Endothelial cell of umbilical vein (primary cell): ENCODE measurements around the gene KIF25. TPM values are rescaled to one million over a fixed set of nuclear protein-coding genes. Genes with fewer than 3 reads are reported as not detected.

ENCODE experiments used
- BruUV-seq: library from RNA; stranded (reverse); fragments of 400-500 nt; replicated peaks from 2 replicates; lab custom pipeline; 2021; lab: Mats Ljungman, UMichigan
- CTCF ChIA-PET: fragments of 300-600, 350-600 bp; sonication (Branson Sonifier 250); formaldehyde crosslinking; loops from one replicate; lab custom pipeline; 2021; ENCODE audit warnings: antibody characterized with exemption, inconsistent platforms; lab: Charles Lee
- POLR2A ChIA-PET: fragments of 300-600, 350-600 bp; sonication (Branson Sonifier 250); formaldehyde crosslinking; loops from one replicate; lab custom pipeline; 2021; ENCODE audit warnings: antibody characterized with exemption, inconsistent platforms; lab: Charles Lee
- DNase-seq: peaks from one replicate; pipeline ENCODE4 v3.0.0-alpha.2; 2011; ENCODE audit warnings: low read depth, low spot score
- FAIRE-seq: peaks from 2 replicates; lab custom pipeline; 2011; peaks lifted over from hg19 to GRCh38; lab: Jason Lieb, UNC
- H2AFZ ChIP-seq: 2 replicates; pipeline ENCODE4 v1.6.0; 2012; ENCODE audit warnings: low read depth, low read length, control low read depth, inconsistent platforms
- H3K27ac ChIP-seq: 2 replicates; pipeline ENCODE4 v1.5.1; 2011; ENCODE audit warnings: low read depth, mild to moderate bottlenecking, control low read depth, low read length, moderate library complexity; ENCODE audit not compliant: insufficient read depth
- H3K27me3 ChIP-seq, 2 experiments: 2 replicates each; pipeline versions ENCODE4 v1.6.0 to v1.6.1; 2011; ENCODE audit warnings: low read length in 2 of 2, mixed read lengths in 1 of 2; ENCODE audit not compliant: control insufficient read depth in 2 of 2, insufficient read depth in 2 of 2
- H3K36me3 ChIP-seq, 2 experiments: 2 replicates in 1 of 2; 3 replicates in 1 of 2; pipeline ENCODE4 v1.5.1; 2011; ENCODE audit warnings: low read length in 2 of 2, mild to moderate bottlenecking in 1 of 2, moderate library complexity in 1 of 2; ENCODE audit not compliant: control insufficient read depth in 2 of 2, insufficient read depth in 2 of 2; ENCODE audit errors: extremely low read depth in 1 of 2
- H3K4me1 ChIP-seq: 3 replicates; pipeline ENCODE4 v1.5.1; 2011; ENCODE audit warnings: mild to moderate bottlenecking, low read length; ENCODE audit not compliant: control insufficient read depth, insufficient read depth; ENCODE audit errors: extremely low read depth
- H3K4me2 ChIP-seq: 2 replicates; pipeline ENCODE4 v1.6.1; 2011; ENCODE audit warnings: low read length, control low read depth, mixed read lengths; ENCODE audit not compliant: insufficient read depth
- H3K4me3 ChIP-seq, 3 experiments: fragments of 200-600 bp in 1 of 3; sonication (generic), shearing (Covaris generic) in 1 of 3; replicated peaks in 1 of 3; 2 replicates each; pipeline ENCODE4 v1.5.1; 2011 to 2016; ENCODE audit warnings: control low read depth in 3 of 3, low read length in 3 of 3, mild to moderate bottlenecking in 2 of 3, inconsistent platforms in 1 of 3, low read depth in 1 of 3, moderate library complexity in 1 of 3; ENCODE audit not compliant: insufficient read depth in 1 of 3
- H3K79me2 ChIP-seq: 2 replicates; pipeline ENCODE4 v1.6.0; 2012; ENCODE audit warnings: low read length, inconsistent platforms; ENCODE audit not compliant: control insufficient read depth, insufficient read depth
- H3K9ac ChIP-seq: replicated peaks from 2 replicates; pipeline ENCODE3; 2011; ENCODE audit warnings: low read length, control low read depth; ENCODE audit not compliant: insufficient read depth; ENCODE audit errors: extremely low read depth
- H3K9me1 ChIP-seq: replicated peaks from 3 replicates; pipeline ENCODE4 v1.6.0; 2011; ENCODE audit warnings: mild to moderate bottlenecking, low read length; ENCODE audit not compliant: control insufficient read depth, insufficient read depth; ENCODE audit errors: extremely low read depth
- H3K9me3 ChIP-seq: replicated peaks from 2 replicates; pipeline ENCODE4 v1.5.1; 2012; ENCODE audit warnings: low read length, inconsistent platforms; ENCODE audit not compliant: control insufficient read depth, insufficient read depth
- H4K20me1 ChIP-seq: replicated peaks from 2 replicates; pipeline ENCODE3; 2011; ENCODE audit warnings: mild to moderate bottlenecking, low read length; ENCODE audit not compliant: control insufficient read depth, insufficient read depth; ENCODE audit errors: extremely low read depth
- EZH2 ChIP-seq: IDR thresholded peaks from 2 replicates; pipeline ENCODE4 v1.6.1; 2012; ENCODE audit warnings: borderline replicate concordance, low read depth, mild to moderate bottlenecking, moderate library complexity, low read length, inconsistent platforms; ENCODE audit not compliant: severe bottlenecking
- FOS ChIP-seq: IDR thresholded peaks from 2 replicates; pipeline ENCODE4 v1.6.1; 2011; ENCODE audit warnings: mild to moderate bottlenecking, low read length, moderate library complexity, borderline replicate concordance; ENCODE audit not compliant: insufficient read depth
- GATA2 ChIP-seq: IDR thresholded peaks from 2 replicates; pipeline ENCODE4 v1.7.0; 2011; ENCODE audit warnings: low read depth, mild to moderate bottlenecking, moderate library complexity, mixed read lengths, low read length; ENCODE audit not compliant: insufficient read length, insufficient read depth
- JUN ChIP-seq: IDR thresholded peaks from 2 replicates; pipeline ENCODE4 v1.6.1; 2011; ENCODE audit warnings: borderline replicate concordance, low read depth; ENCODE audit not compliant: insufficient read length, insufficient read depth
- MYC ChIP-seq: IDR thresholded peaks from one replicate; pipeline ENCODE4 v1.6.1; 2011; ENCODE audit warnings: mild to moderate bottlenecking, low read depth, low read length
- POLR2A ChIP-seq: IDR thresholded peaks from 2 replicates; pipeline ENCODE4 v1.6.1; 2012; ENCODE audit warnings: low read depth, mild to moderate bottlenecking, control low read depth, low read length
- POLR2AphosphoS5 ChIP-seq: IDR thresholded peaks from 2 replicates; pipeline ENCODE4 v1.6.1; 2012; ENCODE audit warnings: low read depth, mild to moderate bottlenecking, control low read depth, low read length, moderate library complexity; ENCODE audit not compliant: insufficient read depth
- dilution Hi-C: fragments of 300-500 bp; cut with MboI; formaldehyde crosslinking; loops from one replicate; pipeline ENCODE4 v1.15.0; 2019; ENCODE audit warnings: low sequenced_read_pairs; ENCODE audit not compliant: extremely low pct_ligation_motif_present
- intact Hi-C: fragments of 100-400 bp; cut with micrococcal nuclease; formaldehyde crosslinking; loops from one replicate; pipeline ENCODE4 v1.10.0; 2022
- polyA plus RNA-seq, 4 experiments: library from polyadenylated mRNA; depleted of rRNA in 3 of 4; stranded (reverse) in 3 of 4; unstranded in 1 of 4; fragments of >200 nt; gene quantifications; 2 replicates each; pipeline versions ENCODE4 v1.2.1 to v1.2.3, GENCODE V29; 2011 to 2012; ENCODE audit warnings: missing spikeins in 1 of 4
- total RNA-seq: library from RNA; stranded (reverse); gene quantifications from 2 replicates; pipeline ENCODE4 v1.2.3, GENCODE V29; 2021
- TF ChIP-seq, protein P1 (sequence below), 2 donors: IDR thresholded peaks; 1 replicate in 1 of 2; 2 replicates in 1 of 2; pipeline ENCODE4 v1.5.1; 2011; ENCODE audit warnings: low read length in 2 of 2, mild to moderate bottlenecking in 2 of 2, moderate library complexity in 2 of 2, control low read depth in 1 of 2, inconsistent platforms in 1 of 2, low read depth in 1 of 2; ENCODE audit not compliant: insufficient read depth in 1 of 2; ENCODE audit errors: extremely low read depth in 1 of 2
- TF ChIP-seq, protein P2 (sequence below): IDR thresholded peaks from 2 replicates; pipeline ENCODE4 v1.6.1; 2011; ENCODE audit not compliant: insufficient read depth, insufficient read length

Gene KIF25
- total and polyA plus RNA-seq, 2 donors (not counting 3 experiments of a cell fraction or from before 2014, with no cell fraction given), result not detected

DNA sequence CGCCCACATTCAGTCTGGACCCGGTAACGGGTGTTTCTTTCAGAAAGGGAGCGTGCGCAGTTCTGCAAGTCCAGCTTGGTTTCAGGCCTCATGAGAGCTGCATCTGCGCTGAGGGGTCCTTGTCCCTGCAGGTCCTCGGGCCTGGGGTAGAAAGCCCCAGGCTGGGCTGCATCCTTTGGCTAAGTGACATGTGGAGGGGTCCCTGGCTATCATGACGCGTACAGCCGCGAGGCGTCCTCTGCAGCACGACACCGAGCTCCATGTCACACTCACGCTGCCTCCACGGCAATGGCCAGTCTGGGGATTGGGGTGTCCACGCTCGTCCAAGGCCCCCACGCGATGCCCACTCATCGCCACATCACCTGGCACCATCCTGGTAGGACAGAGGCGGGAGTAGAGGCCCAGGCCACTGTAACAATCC is 1.7 kb upstream of the KIF25 start:
- Histone ChIP-seq H3K36me3 (no peaks in the 10 kb centered on the region), H3K4me2 (no peak overlapping the region), H3K27ac (no peak overlapping the region), H3K4me1 (peaks cover 13% of the 10 kb centered on the region), H3K4me3 (no peak overlapping the region), H4K20me1 (no peaks in the 10 kb centered on the region), H3K79me2 (no peaks in the 10 kb centered on the region), H3K9me1 (no peaks in the 10 kb centered on the region), H3K9me3 (no peaks in the 10 kb centered on the region), H2AFZ (no peak overlapping the region), H3K27me3 (no peaks in the 10 kb centered on the region), H3K9ac (no peak overlapping the region)
- intact Hi-C loops (no loop called here), dilution Hi-C loops (no loop called here)
- POLR2A ChIA-PET, result no interaction called here
- FAIRE-seq, result no peak
- BruUV-seq, result no TSS peak
- TF ChIP-seq FOS, result no peak
- TF ChIP-seq POLR2A, result no peak
- no peak for TF ChIP-seq EZH2
- TF ChIP-seq, protein P1, sequence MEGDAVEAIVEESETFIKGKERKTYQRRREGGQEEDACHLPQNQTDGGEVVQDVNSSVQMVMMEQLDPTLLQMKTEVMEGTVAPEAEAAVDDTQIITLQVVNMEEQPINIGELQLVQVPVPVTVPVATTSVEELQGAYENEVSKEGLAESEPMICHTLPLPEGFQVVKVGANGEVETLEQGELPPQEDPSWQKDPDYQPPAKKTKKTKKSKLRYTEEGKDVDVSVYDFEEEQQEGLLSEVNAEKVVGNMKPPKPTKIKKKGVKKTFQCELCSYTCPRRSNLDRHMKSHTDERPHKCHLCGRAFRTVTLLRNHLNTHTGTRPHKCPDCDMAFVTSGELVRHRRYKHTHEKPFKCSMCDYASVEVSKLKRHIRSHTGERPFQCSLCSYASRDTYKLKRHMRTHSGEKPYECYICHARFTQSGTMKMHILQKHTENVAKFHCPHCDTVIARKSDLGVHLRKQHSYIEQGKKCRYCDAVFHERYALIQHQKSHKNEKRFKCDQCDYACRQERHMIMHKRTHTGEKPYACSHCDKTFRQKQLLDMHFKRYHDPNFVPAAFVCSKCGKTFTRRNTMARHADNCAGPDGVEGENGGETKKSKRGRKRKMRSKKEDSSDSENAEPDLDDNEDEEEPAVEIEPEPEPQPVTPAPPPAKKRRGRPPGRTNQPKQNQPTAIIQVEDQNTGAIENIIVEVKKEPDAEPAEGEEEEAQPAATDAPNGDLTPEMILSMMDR (IDR thresholded peaks at IDR 0.05; ENCODE audit: extremely low read depth in 1 of 2, insufficient read depth in 1 of 2, low read depth in 1 of 2, low read length in 2 of 2), result no peak
- TF ChIP-seq POLR2AphosphoS5, result no peak
- TF ChIP-seq, protein P2, sequence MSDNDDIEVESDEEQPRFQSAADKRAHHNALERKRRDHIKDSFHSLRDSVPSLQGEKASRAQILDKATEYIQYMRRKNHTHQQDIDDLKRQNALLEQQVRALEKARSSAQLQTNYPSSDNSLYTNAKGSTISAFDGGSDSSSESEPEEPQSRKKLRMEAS, result no peak
- no peak for TF ChIP-seq MYC
- TF ChIP-seq JUN, result no peak
- no peak for TF ChIP-seq GATA2
- DNase-seq, result no peak
- CTCF ChIA-PET, result interaction anchor here (1.0 kb wide), 1 partner anchor 8 kb away, joined by 3 read pairs; no protein-coding TSS in a partner anchor
